H1 (cell line): Measurements from ENCODE around the gene TRPV6. TPM values are rescaled to one million over a fixed set of nuclear protein-coding genes. Genes with fewer than 3 reads are reported as not detected.

Source experiments
- CTCF ChIA-PET: fragments of 300-600 bp; sonication (Branson Sonifier 250); formaldehyde crosslinking; loops from one replicate; lab custom pipeline; 2021; ENCODE audit not compliant: partially characterized antibody; lab: Charles Lee
- POLR2A ChIA-PET: fragments of 300-600 bp; sonication (Branson Sonifier 250); formaldehyde crosslinking; loops from one replicate; lab custom pipeline; 2021; ENCODE audit warnings: inconsistent platforms; ENCODE audit not compliant: partially characterized antibody; lab: Charles Lee
- DNase-seq, 2 experiments: peaks; one replicate each; pipeline versions ENCODE4 v3.0.0 to v3.0.0-alpha.2; 2010 to 2022; ENCODE audit warnings: low spot score in 2 of 2, low read depth in 1 of 2, mixed read lengths in 1 of 2
- FAIRE-seq: peaks from 2 replicates; lab custom pipeline; 2011; peaks lifted over from hg19 to GRCh38; lab: Jason Lieb, UNC
- H2AFZ ChIP-seq: 2 replicates; pipeline ENCODE4 v1.8.1; 2012; ENCODE audit warnings: low read length, inconsistent platforms
- H2AK5ac ChIP-seq: 2 replicates; pipeline ENCODE4 v1.6.1; 2013; ENCODE audit warnings: low read depth, low read length
- H2BK120ac ChIP-seq: replicated peaks from 2 replicates; pipeline ENCODE3; 2013; ENCODE audit warnings: low read depth, low read length, inconsistent platforms
- H2BK12ac ChIP-seq: 2 replicates; pipeline ENCODE4 v1.6.1; 2013; ENCODE audit warnings: low read depth, low read length
- H2BK15ac ChIP-seq: 2 replicates; pipeline ENCODE4 v1.6.1; 2013; ENCODE audit warnings: low read length
- H2BK20ac ChIP-seq: 2 replicates; pipeline ENCODE4 v1.6.1; 2013; ENCODE audit warnings: low read length
- H2BK5ac ChIP-seq: 2 replicates; pipeline ENCODE4 v1.6.1; 2013; ENCODE audit warnings: low read depth, low read length
- H3K14ac ChIP-seq: 2 replicates; pipeline ENCODE4 v1.6.1; 2013; ENCODE audit warnings: inconsistent platforms; ENCODE audit not compliant: insufficient read length
- H3K18ac ChIP-seq: 2 replicates; pipeline ENCODE4 v1.6.1; 2013; ENCODE audit warnings: low read length; ENCODE audit errors: extremely low read depth
- H3K23ac ChIP-seq: 2 replicates; pipeline ENCODE4 v1.6.1; 2013; ENCODE audit warnings: inconsistent platforms; ENCODE audit not compliant: insufficient read length
- H3K23me2 ChIP-seq: 2 replicates; pipeline ENCODE4 v1.6.1; 2013; ENCODE audit warnings: low read depth, low read length
- H3K27ac ChIP-seq: 2 replicates; pipeline ENCODE4 v1.6.1; 2011; ENCODE audit warnings: low read depth, low read length, inconsistent platforms
- H3K27me3 ChIP-seq, 4 experiments: replicated peaks in 1 of 4; 1 replicate in 1 of 4; 2 replicates in 3 of 4; pipeline versions ENCODE4 v1.6.1 to v1.8.1; 2011 to 2013; ENCODE audit warnings: low read length in 3 of 4, mild to moderate bottlenecking in 3 of 4, inconsistent platforms in 2 of 4, mixed read lengths in 2 of 4, moderate library complexity in 1 of 4; ENCODE audit not compliant: control insufficient read depth in 3 of 4, insufficient read depth in 3 of 4; ENCODE audit errors: extremely low read depth in 1 of 4
- H3K36me3 ChIP-seq, 4 experiments: 2 replicates each; pipeline versions ENCODE4 v1.6.1 to v1.8.1; 2011 to 2013; ENCODE audit warnings: mild to moderate bottlenecking in 4 of 4, low read length in 3 of 4, moderate library complexity in 2 of 4, control low read depth in 1 of 4, inconsistent platforms in 1 of 4; ENCODE audit not compliant: insufficient read depth in 4 of 4, control insufficient read depth in 2 of 4
- H3K4ac ChIP-seq: replicated peaks from 2 replicates; pipeline ENCODE3; 2013; ENCODE audit warnings: low read length, low read depth, mixed read lengths, inconsistent platforms; ENCODE audit not compliant: insufficient read length
- H3K4me1 ChIP-seq, 4 experiments: replicated peaks in 1 of 4; 1 replicate in 1 of 4; 2 replicates in 3 of 4; pipeline versions ENCODE4 v1.6.1 to v1.8.1; 2011 to 2013; ENCODE audit warnings: low read length in 3 of 4, inconsistent platforms in 2 of 4, mixed read lengths in 1 of 4; ENCODE audit not compliant: insufficient read depth in 4 of 4, control insufficient read depth in 3 of 4
- H3K4me2 ChIP-seq, 2 experiments: 2 replicates each; pipeline versions ENCODE4 v1.6.1 to v1.8.1; 2011 to 2013; ENCODE audit warnings: low read depth in 2 of 2, low read length in 2 of 2, control low read depth in 1 of 2, inconsistent platforms in 1 of 2, mild to moderate bottlenecking in 1 of 2; ENCODE audit not compliant: insufficient read depth in 1 of 2
- H3K4me3 ChIP-seq, 4 experiments: fragments of 200-600, 300-600 bp in 1 of 4; sonication (generic), shearing (Covaris generic), sonication (Bioruptor Twin) in 1 of 4; 2 replicates each; pipeline versions ENCODE4 v1.5.1 to v1.8.1; 2011 to 2016; ENCODE audit warnings: low read length in 4 of 4, low read depth in 3 of 4, control low read depth in 2 of 4, inconsistent platforms in 2 of 4, mild to moderate bottlenecking in 2 of 4, mixed read lengths in 1 of 4, moderate library complexity in 1 of 4; ENCODE audit not compliant: insufficient read depth in 2 of 4; ENCODE audit errors: extremely low read depth in 1 of 4
- H3K56ac ChIP-seq: replicated peaks from 2 replicates; pipeline ENCODE3; 2013; ENCODE audit warnings: low read depth, mild to moderate bottlenecking, mixed read lengths, low read length, inconsistent platforms; ENCODE audit not compliant: insufficient read length
- H3K79me1 ChIP-seq: 2 replicates; pipeline ENCODE4 v1.6.1; 2013; ENCODE audit warnings: low read depth, low read length, control low read depth
- H3K79me2 ChIP-seq, 2 experiments: 2 replicates each; pipeline versions ENCODE4 v1.6.1 to v1.8.1; 2012 to 2013; ENCODE audit warnings: low read length in 2 of 2, mild to moderate bottlenecking in 2 of 2, inconsistent platforms in 1 of 2; ENCODE audit not compliant: insufficient read depth in 2 of 2, control insufficient read depth in 1 of 2
- H3K9ac ChIP-seq, 4 experiments: replicated peaks in 1 of 4; 1 replicate in 1 of 4; 2 replicates in 3 of 4; pipeline versions ENCODE4 v1.6.1 to v1.8.1; 2011 to 2013; ENCODE audit warnings: low read depth in 3 of 4, low read length in 3 of 4, control low read depth in 2 of 4, mild to moderate bottlenecking in 2 of 4, moderate library complexity in 2 of 4, inconsistent platforms in 1 of 4; ENCODE audit errors: extremely low read depth in 1 of 4
- H3K9me3 ChIP-seq, 2 experiments: 2 replicates each; pipeline versions ENCODE4 v1.6.1 to v1.8.1; 2012 to 2013; ENCODE audit warnings: mild to moderate bottlenecking in 2 of 2, moderate library complexity in 2 of 2, control low read depth in 1 of 2, inconsistent platforms in 1 of 2, low read depth in 1 of 2, low read length in 1 of 2, mixed read lengths in 1 of 2; ENCODE audit not compliant: insufficient read depth in 2 of 2
- H4K20me1 ChIP-seq, 2 experiments: replicated peaks in 1 of 2; 2 replicates each; pipeline versions ENCODE3 to v1.8.1; 2011 to 2013; ENCODE audit warnings: inconsistent platforms in 2 of 2, low read length in 2 of 2, mild to moderate bottlenecking in 1 of 2; ENCODE audit not compliant: insufficient read depth in 2 of 2, control insufficient read depth in 1 of 2
- H4K5ac ChIP-seq: 2 replicates; pipeline ENCODE4 v1.6.1; 2013; ENCODE audit warnings: low read length, low read depth, mixed read lengths, inconsistent platforms; ENCODE audit not compliant: insufficient read length
- H4K8ac ChIP-seq: 2 replicates; pipeline ENCODE4 v1.8.0; 2013; ENCODE audit warnings: mild to moderate bottlenecking, moderate library complexity, low read length, inconsistent platforms; ENCODE audit not compliant: insufficient read depth; ENCODE audit errors: extremely low read depth
- H4K91ac ChIP-seq: replicated peaks from 2 replicates; pipeline ENCODE3; 2013; ENCODE audit warnings: low read length, mixed read lengths, inconsistent platforms; ENCODE audit not compliant: insufficient read length
- ATF2 ChIP-seq: IDR thresholded peaks from 2 replicates; pipeline ENCODE4 v1.6.1; 2012; ENCODE audit warnings: low read length, inconsistent platforms
- BRCA1 ChIP-seq: IDR thresholded peaks from 2 replicates; pipeline ENCODE4 v1.6.1; 2012; ENCODE audit warnings: low read depth, low read length, improper control_type of control experiment
- CBX8 ChIP-seq: fragments of 300-800, 300-1000 bp; sonication (generic); IDR thresholded peaks from 2 replicates; pipeline ENCODE4 v1.7.1; 2016; ENCODE audit warnings: low read depth, low read length, borderline replicate concordance
- CTCF ChIP-seq, 3 experiments: IDR thresholded peaks; 1 replicate in 2 of 3; 2 replicates in 1 of 3; pipeline versions ENCODE4 v1.5.1 to v1.6.1; 2011; ENCODE audit warnings: low read length in 3 of 3, mild to moderate bottlenecking in 3 of 3, inconsistent platforms in 2 of 3, low read depth in 1 of 3, moderate library complexity in 1 of 3; ENCODE audit not compliant: insufficient read depth in 1 of 3; ENCODE audit errors: control extremely low read depth in 1 of 3
- HDAC6 ChIP-seq: IDR thresholded peaks from one replicate; pipeline ENCODE4 v1.7.1; 2012; ENCODE audit warnings: low read depth, mild to moderate bottlenecking, inconsistent platforms, low read length, moderate library complexity
- RXRA ChIP-seq: IDR thresholded peaks from 2 replicates; pipeline ENCODE4 v1.6.1; 2011; ENCODE audit warnings: low read depth, mild to moderate bottlenecking, low read length, moderate library complexity; ENCODE audit not compliant: insufficient read depth
- SIX5 ChIP-seq: IDR thresholded peaks from 2 replicates; pipeline ENCODE4 v1.6.1; 2011; ENCODE audit warnings: mild to moderate bottlenecking, low read depth, low read length
- SP2 ChIP-seq: IDR thresholded peaks from 2 replicates; pipeline ENCODE4 v1.6.1; 2012; ENCODE audit warnings: mild to moderate bottlenecking, low read length, inconsistent platforms
- WGBS, 2 experiments: shearing (Covaris generic) in 1 of 2; methylation state at CpG; one replicate each; pipeline versions ENCODE4 v1.1.6 to v1.1.7; 2013 to 2015; ENCODE audit warnings: low lambda C conversion rate in 2 of 2, mixed read lengths in 2 of 2, inconsistent platforms in 1 of 2, low coverage in 1 of 2, missing lambda C conversion rate in 1 of 2; ENCODE audit not compliant: insufficient replicate concordance in 2 of 2, insufficient coverage in 1 of 2, insufficient read length in 1 of 2; ENCODE audit errors: extremely low coverage in 1 of 2, missing lambda C conversion rate in 1 of 2; 5-methylcytosine and 5-hydroxymethylcytosine counted together
- polyA plus RNA-seq, 7 experiments: library from polyadenylated mRNA; depleted of rRNA in 3 of 7; stranded (reverse) in 5 of 7; unstranded in 2 of 7; fragments of >200 nt in 5 of 7; fragments of 200-250 nt in 2 of 7; gene quantifications; 1 replicate in 5 of 7; 2 replicates in 1 of 7; 4 replicates in 1 of 7; pipeline versions ENCODE4 v1.2.1 to v1.2.3, GENCODE V29; 2011 to 2013; ENCODE audit warnings: missing spikeins in 2 of 7, mixed read lengths in 2 of 7
- total RNA-seq: library from RNA; stranded (reverse); fragmentation: NEBNext Ultra II Directional; extraction: Animal tissue kit (Norgen Biotek cat#: 25700); gene quantifications from 2 replicates; pipeline ENCODE4 v1.2.1, GENCODE V29; 2021

TRPV6 gene
- total and polyA plus RNA-seq, 2 of the 8 experiments (the other 6 are each of a cell fraction or from before 2014, with no cell fraction given): 0.52 to 1.1 TPM

- WGBS, 2 experiments: 85% methylated on average over 8 of the region's 8 CpGs; no CpG with 5 or more reads in 1 of the 2 experiments
- Histone ChIP-seq H3K9me3 (no peaks in the 10 kb centered on the region), H3K23me2 (no peaks in the 10 kb centered on the region), H3K18ac (no peak overlapping the region), H3K4ac (no peak overlapping the region), H4K5ac (no peak overlapping the region), H3K27me3 (no peaks in the 10 kb centered on the region), H2BK12ac (no peak overlapping the region), H3K36me3 (no peaks in the 10 kb centered on the region), H3K79me1 (no peaks in the 10 kb centered on the region), H3K27ac (no peak overlapping the region), H2AK5ac (no peak overlapping the region), H3K23ac (no peak overlapping the region), H4K20me1 (no peaks in the 10 kb centered on the region), H3K9ac (no peak overlapping the region), H3K79me2 (no peaks in the 10 kb centered on the region), H3K4me3 (no peak overlapping the region), H2BK15ac (no peak overlapping the region), H3K4me2 (no peak overlapping the region), H4K8ac (no peak overlapping the region), H3K56ac (no peak overlapping the region), H2BK20ac (no peak overlapping the region), H3K14ac (no peak overlapping the region), H2BK120ac (no peak overlapping the region), H3K4me1 (no peaks in the 10 kb centered on the region), H4K91ac (no peak overlapping the region), H2BK5ac (no peak overlapping the region), H2AFZ (no peak overlapping the region)
- ChIA-PET POLR2A (no interaction called here), CTCF (interaction anchor here (0.6 to 4.3 kb wide), 15 partner anchors 10 to 556 kb away, joined by 3 to 31 read pairs (median 4); partner anchors contain the start of gene TRPV5)
- DNase-seq (no peak), FAIRE-seq (no peak)
- TF ChIP-seq HDAC6: no peak
- TF ChIP-seq RXRA: no peak
- TF ChIP-seq SP2: no peak
- TF ChIP-seq BRCA1: no peak
- TF ChIP-seq CBX8: no peak
- no peak for TF ChIP-seq SIX5
- TF ChIP-seq CTCF (IDR thresholded peaks at IDR 0.05; ENCODE audit: control extremely low read depth in 1 of 3, insufficient read depth in 1 of 3, low read depth in 1 of 3, low read length in 3 of 3): peak in 2 of 3 experiments; percentile 8 to 18; a peak in 2 of 4 replicates
- no peak for TF ChIP-seq ATF2
Observed at GRCh38 chr7:142915315-142915714, 29.8 kb upstream of the TRPV6 start.
